GM19438 (cell line): ENCODE results near the gene ERICH2.

Experiments used
- ATAC-seq: cut with Tn5 transposase; IDR thresholded peaks from one replicate; pipeline ENCODE4 v1.9.1; 2021; ENCODE audit warnings: low read depth; ENCODE audit not compliant: unreplicated experiment

The ERICH2 gene

GRCh38 chr2:170762760-170763159 is 7.4 kb upstream of the ERICH2 start:
- no peak for ATAC-seq

DNA sequence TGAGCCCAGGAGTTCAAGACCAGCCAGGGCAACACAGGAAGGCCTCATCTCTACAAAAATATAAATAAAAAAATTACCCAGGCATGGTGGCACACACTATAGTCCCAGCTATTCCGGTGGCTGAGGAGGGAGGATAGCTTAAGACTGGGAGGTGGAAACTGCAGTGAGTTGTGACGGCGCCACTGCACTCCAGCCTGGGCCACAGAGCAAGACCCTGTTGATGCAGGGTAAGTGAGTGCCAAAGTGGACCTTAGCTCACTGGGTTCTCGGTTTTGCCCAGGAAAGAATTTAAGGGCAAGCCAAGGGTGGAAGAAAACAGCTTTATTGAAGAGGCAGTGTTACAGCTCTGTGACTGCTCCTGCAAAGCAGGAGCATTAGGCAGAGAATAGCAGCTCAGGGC is 6.9 kb upstream of the ERICH2 start:
- ATAC-seq = no peak

- no peak for ATAC-seq
These were observed 5.3 kb upstream of the ERICH2 start for GRCh38 chr2:170764880-170765261.

GRCh38 chr2:170766693-170767092 is 3.5 kb upstream of the ERICH2 start:
- no peak for ATAC-seq

DNA sequence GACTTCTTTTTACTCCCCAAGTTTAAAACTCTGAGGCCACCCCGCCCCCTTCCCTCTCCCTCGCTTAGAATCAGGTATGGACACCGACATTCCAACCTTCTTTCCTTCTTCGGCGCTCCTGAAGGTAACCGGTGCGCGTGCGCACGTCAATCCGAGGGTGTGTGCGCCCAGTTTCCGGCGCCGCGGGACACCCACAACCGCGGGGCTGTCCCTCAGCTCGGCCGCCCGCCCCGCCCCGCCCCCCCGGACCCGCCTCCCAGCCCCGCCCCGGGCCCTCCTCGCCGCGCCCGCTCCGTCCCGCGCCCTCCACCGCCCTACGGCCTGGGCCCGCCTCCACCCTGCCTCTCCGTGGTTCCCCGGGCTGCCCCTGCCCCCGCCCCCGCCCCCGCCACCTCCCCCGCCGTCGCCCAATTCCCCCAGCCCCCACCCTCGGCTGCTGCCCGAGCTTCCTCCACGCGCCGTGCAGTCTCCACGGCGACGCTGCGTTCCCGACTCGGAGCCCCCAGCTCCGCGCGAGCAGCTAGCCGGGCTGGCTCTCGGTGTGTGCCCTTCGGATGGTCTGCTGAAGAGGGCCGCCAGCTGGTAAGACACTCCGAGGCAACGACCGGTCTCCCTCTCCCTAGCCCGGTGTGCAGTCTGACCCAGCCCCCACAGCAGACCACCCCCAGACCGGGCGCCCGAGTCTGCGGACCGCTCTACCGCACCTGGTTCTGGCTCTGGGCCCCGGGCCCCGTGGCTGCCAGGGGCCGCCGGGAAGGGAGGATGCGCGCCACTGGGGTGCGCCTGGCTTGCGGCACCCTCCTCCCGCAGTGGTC is 635 bp downstream of the ERICH2 start:
- peak; percentile 88 for ATAC-seq

DNA sequence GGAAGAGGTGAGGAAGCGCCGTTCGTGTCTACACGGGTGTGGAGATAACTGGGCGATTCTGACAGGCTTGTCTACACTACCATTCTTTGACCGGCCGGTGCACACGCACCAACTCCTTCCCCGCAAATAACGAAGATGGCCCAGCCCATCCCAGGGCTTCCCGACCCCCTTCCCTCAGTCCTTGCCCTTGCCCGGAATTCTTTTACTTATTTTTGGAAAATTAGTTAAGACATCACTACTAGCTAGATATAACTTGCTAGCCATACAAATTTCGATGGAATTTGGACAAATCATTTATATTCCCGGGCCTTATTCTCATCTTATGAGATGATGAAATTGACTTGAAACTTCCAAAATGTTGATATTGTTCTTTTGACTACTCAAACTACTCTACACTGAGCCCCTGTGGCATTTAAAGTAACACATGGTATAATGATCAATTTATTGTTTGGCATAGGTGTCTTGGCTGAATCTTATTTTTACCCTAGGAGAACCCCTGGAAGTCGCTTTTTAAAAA is 1.3 kb downstream of the ERICH2 start:
- ATAC-seq = no peak

DNA sequence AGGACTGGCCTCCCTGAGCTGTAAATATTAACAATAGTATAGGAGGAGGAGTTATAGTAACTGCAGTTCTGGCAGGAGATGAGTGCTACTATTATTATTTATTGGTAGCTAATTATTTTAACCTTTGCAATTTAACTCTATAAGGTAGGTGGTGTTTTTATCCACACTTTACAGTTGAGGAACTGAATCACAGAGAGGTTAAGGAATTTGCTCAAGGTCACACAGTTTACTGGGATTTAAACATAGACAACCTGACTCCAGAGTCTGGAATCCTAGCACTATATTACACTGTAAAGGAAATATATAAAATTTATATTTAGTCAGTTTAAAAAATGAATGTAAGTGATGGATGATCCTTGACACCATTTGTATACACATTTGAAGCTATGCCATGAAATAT is 2.1 kb downstream of the ERICH2 start:
- no peak for ATAC-seq

DNA sequence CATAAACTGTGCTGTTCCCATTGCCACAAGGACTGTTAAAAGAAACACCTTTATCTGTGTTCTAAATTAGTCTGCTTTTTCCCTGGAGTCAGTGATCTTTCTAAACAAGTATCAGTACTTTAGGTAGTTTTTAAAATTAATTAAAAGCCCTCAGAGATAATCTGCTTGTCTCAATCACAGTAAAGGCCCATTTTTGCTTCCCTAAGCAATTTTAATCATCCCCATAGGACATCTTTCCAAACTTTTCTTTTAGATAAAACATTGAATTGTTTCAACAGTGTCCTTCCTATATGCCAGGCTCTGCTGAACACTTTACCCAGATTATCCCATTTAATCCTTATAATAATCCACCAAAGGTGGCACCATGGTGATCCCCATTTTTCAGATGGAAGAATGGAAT is 3.9 kb downstream of the ERICH2 start:
- no peak for ATAC-seq

- ATAC-seq = no peak
These were observed 8.7 kb downstream of the ERICH2 start for GRCh38 chr2:170778900-170779299.

DNA sequence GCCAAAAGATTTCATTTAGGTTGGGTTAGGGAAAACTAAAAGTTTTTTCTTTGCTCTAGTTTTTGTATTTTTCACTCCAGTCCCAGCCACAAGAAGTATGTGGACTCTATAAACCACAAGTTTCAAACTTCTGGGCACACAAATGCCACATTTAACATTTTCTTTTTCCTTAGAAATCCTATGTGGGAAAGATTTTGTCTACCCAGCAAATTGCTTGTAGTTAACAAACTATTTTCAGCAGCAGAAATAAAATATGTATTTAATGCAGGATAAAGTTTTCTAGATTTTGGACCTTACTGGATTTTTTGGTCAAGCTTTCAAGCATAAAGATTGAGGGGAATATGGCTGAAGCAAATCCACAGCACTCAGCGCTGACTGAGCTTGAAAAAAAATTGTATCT is 9.1 kb downstream of the ERICH2 start:
- ATAC-seq = no peak

DNA sequence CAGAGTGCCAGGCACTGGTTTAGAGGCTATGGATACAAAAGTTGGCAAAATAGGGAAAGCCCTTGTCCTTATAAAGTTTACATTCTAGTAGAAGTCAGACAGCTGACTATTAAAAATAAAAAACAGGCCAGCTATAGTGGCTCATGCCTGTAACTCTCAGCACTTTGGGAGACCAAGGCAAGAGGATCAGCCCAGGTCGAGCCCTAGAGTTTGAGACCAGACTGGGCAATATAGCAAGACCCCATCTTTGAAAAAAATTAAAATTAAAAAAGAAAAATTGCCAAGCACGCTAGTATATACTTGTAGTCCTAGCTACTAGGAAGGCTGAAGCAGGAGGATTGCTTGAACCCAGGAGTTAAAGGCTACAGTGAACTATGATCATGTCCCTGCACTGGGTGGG is 12.5 kb downstream of the ERICH2 start:
- ATAC-seq = no peak

DNA sequence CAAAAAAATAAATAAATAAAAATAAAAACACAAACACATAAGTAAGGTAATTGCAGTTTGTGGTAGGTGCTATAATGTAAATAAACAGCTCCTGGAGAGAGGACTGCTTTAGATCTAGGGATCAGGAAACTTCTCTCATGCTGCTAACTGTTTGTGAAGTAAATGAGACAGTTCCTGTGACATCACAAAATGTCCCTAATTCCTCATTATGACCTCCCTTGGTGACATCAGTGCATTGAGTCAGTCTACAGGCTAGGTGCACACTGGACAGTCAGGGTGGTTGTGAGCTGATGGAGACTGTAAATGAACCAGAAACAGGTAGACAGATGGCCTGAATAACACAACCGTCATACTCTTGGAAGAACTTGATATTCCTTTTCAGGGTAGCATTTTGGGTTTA is 13.4 kb downstream of the ERICH2 start:
- no peak for ATAC-seq

DNA sequence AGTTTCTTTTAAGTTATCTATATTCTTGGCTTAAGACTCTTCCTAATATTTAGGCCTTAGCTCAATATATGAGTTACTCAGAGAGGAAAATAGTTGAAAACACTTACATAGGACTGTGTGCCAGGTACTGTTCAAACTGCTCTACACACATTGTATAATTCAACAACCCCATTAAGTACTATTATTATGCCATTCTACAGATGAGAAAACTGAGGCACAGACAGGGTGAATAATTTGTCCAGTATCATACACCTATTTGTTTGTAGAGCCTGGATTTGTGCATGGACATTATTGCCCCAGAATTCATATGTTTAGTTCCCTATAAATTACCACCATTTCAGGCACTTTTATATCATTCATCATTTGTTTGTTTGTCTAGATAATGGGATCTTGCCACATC is 28.8 kb downstream of the ERICH2 start:
- no peak for ATAC-seq

- no peak for ATAC-seq
These were observed 36.4 kb downstream of the ERICH2 start for GRCh38 chr2:170806548-170806947.

- ATAC-seq = no peak
These were observed 42.8 kb downstream of the ERICH2 start for GRCh38 chr2:170812710-170813600.

DNA sequence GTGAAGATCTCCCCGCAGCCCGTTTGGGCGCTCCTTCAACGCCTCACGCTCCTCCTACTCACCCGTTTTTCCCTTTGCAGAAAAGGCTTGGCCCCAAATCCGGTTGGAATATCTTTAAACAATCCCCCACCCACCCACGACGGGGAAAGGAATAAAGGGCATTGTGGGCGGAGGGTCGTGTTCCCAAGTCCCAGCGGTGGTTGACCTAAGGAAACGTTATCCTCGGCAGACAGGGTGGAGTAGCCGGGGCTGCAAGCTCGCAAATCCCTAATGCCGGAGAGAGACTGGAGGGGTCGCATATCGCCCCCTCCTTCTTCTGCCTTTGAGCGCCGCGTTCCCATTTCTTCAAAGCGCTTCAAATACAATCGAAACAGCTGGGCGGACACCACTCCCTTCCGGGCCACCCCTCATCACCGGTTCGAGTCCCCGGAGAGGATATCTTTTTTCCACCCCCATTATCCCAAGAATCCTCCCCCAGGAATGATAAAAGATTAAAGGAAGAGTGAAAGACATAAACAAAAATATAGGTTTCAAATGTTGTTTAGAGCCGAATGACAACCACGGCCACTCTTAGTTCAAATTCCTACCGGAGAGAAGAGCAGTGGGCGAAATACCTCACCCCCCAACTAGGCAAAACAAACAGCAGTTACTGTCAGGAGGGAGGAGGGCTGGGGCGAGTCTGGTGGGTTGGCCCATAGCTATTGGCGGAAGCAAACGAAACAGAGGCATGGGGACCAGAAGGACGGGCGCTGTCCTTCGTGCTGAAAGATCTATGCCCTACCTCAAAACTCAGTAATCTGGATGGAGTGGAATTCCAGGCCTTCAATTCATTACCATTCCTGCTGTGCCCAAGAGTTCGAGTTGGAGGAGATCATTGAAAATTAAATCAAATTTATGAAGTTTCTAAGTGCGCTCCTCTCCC is 43.7 kb downstream of the ERICH2 start:
- ATAC-seq = no peak

- ATAC-seq = no peak
These were observed 44.5 kb downstream of the ERICH2 start for GRCh38 chr2:170814533-170815230.

GRCh38 chr2:170815311-170815710 is 45.1 kb downstream of the ERICH2 start:
- ATAC-seq = no peak

- no peak for ATAC-seq
These were observed 45.7 kb downstream of the ERICH2 start for GRCh38 chr2:170815746-170816503.
